Measurements from ENCODE around the gene POU3F2.

POU3F2 gene

GRCh38 chr6:98843271-98844243 lies 9.2 kb downstream of the POU3F2 start:
- in situ Hi-C loops (cut with HindIII; ENCODE audit: low sequenced_read_pairs): no loop called here

DNA sequence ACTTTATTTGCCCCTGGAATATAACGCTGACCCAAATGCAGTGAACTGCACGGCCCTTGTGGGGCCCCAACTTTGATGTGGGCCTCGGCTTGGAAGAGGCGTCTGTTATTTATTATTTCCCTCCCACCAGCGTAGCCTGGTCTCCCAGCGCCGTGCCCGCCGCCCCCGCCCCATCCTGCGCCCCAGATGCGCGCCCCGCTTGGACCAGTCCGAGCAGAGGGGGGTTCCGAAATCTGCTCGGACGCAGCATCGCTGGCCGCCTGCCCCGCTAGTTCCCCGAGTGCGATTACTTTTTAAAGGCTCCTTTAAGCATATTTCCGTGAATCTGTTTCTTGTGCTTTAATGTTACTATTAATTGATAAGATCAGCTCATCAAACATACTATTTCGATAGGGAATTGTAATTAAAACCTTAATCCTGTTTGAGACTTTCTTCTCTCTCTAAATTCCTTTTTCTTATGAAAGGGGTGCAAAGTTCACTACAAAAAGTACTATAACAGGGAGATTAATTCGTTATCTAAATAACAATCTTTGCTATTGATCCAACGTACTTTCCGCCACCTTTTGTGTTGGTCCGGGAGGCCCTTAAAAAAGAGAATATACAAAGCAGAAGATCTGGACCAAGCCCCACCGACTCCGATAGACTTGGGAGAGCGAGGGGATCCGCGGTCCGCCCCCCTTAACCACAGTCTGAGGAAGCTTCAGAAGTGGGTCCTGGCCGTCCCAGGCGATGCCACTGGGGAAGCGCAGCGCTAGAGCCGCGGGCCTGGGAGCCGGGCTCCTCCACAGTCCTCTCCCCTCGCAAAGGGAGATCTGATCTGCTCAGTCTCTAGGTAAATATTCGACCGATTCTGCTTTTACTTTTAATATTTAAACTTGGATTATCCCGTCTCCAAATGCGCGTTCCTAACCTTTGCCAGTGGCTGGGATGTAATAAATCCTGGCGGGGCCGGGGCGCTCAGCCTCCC lies 10.2 kb downstream of the POU3F2 start:
- in situ Hi-C loops (cut with HindIII; ENCODE audit: low sequenced_read_pairs): no loop called here

DNA sequence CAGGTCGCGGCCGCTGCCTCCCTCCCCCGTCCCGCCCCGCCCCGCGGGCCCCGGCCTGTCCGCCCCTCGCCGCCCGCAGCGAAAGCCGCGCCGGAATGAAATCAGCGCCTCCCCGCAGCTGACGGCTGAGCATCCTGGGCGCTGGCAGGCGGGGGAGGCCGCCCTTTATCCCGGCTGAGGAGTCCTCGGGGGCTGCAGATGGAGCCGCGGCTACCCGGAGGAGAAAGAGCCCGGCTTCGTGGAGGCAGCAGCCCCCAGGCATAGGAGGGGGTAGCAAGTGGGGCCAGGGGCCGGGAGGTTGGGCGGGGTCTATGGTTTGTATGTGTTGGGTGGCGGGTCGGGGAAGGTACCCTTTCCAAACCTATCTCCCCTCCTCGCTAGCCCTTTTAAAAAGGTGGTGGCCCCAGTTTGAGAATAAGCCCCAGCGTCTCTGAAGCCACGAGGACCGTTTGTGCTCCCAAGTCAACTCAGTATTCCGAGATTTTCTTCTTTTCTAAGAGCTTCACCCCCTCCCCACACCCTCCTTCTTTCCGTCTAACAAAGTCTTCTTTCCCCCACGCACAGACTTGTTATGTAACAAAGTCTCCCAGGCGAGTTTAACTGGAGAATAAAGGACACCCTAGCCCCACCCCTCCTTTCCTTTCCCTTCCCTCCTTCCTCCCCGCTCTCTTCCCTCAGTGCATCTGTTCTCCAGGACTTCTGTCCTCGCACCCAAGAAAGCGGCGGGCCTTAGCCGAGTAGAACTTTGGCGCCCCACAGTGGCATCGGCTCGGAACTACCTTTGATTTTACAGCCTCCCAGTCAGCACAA lies 11.0 kb downstream of the POU3F2 start:
- in situ Hi-C loops (cut with HindIII; ENCODE audit: low sequenced_read_pairs): no loop called here

DNA sequence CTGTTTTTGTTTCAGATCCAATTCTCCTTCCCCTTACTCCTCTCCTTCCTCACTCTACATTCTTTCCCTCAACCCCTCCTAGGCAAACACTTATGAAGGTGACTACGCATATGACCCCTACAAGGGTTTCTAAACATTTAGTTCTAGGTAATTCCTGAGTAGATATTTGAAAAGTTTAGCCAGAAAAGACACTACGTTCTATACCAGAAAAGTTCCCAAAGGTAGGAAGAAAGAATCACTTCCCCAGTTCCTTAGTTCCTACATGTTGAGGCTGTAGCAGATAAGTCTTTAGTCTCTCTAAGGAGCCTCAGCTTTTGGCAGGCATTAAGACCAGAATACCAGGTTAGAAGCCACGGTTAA lies 11.6 kb downstream of the POU3F2 start:
- in situ Hi-C loops (cut with HindIII; ENCODE audit: low sequenced_read_pairs): no loop called here

DNA sequence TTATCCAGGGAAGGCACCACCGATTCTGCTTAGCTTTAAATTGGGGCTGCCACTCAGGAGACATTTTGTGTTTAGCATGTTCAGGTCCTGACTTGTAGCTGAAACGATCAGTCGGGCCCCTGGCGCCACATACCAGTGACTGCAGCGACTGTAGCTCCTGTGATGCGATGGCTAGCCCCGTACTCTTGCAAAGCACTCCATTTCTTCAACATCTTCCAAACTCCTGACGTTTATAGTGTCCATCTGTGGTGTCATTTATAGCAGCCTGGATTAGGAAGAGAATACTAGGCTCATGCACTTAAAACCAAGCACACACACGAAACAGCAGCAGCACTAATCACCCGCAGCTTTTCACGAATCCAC lies 13.0 kb downstream of the POU3F2 start:
- in situ Hi-C loops (cut with HindIII; ENCODE audit: low sequenced_read_pairs): no loop called here

- in situ Hi-C loops (cut with HindIII; ENCODE audit: low sequenced_read_pairs): no loop called here
Measured at GRCh38 chr6:98847779-98848538, 13.6 kb downstream of the POU3F2 start.

- in situ Hi-C loops (cut with HindIII; ENCODE audit: low sequenced_read_pairs): no loop called here
Measured at GRCh38 chr6:98848539-98849242, 14.3 kb downstream of the POU3F2 start.

DNA sequence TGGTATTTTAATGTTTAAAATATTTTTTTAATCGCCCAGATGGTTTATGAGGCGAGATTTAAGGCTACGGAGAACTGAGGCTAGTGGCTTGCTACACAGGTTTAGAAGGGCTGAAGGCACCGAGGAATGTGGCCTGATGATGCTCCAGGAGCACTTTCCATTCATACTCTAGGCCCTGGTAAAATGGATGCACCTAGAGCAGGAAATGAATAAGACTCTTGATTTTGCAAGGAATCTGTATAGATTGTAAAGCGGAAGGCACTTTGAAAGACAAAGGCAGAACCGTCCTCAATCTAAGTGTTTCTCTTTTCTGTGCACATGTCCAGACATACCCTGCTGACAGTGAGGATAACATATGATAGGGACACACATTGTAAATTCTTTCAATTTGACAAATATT lies 30.1 kb downstream of the POU3F2 start:
- in situ Hi-C loops (cut with HindIII; ENCODE audit: low sequenced_read_pairs): no loop called here

DNA sequence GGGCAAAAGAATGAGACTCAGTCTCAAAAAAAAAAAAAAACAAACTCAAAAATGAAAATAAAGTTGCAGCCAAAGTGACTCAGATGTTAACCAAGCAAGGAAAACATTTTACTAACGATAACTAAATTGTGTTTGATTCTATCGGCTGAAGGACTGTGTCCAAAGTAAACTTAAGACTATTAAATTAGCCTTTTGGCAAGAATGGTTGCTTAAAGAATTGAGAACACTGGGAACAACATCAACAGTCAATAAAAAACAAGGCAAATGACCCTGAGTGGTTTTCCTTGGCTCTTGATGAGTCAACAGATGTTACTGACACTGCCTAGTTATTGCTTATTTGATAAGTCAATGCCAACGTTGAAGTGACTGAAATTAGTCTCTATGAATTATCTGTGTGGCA lies 36.7 kb downstream of the POU3F2 start:
- in situ Hi-C loops (cut with HindIII; ENCODE audit: low sequenced_read_pairs): no loop called here

- in situ Hi-C loops (cut with HindIII; ENCODE audit: low sequenced_read_pairs): no loop called here
Measured at GRCh38 chr6:98871821-98872220, 37.4 kb downstream of the POU3F2 start.

DNA sequence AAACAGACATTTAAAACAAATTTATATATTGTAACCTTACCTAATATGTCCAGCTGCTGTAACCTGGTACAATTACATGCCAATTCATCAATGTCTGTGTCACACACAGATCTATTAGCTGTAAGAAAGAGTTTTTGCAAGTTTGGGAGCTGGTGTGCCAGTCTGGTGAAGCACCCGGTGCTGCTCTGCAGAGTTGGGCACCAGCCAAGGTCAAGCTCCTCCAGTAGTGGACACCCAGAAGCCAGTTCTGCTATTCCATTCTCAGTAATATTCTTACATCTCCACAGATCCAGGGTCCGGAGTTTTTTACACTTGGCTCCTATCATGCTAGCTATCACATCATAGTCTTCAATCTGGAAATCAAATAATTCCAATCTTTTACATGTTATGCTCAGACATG lies 41.0 kb downstream of the POU3F2 start:
- in situ Hi-C loops (cut with HindIII; ENCODE audit: low sequenced_read_pairs): no loop called here

GRCh38 chr6:98877250-98877649 lies 42.9 kb downstream of the POU3F2 start:
- in situ Hi-C loops (cut with HindIII; ENCODE audit: low sequenced_read_pairs): no loop called here

DNA sequence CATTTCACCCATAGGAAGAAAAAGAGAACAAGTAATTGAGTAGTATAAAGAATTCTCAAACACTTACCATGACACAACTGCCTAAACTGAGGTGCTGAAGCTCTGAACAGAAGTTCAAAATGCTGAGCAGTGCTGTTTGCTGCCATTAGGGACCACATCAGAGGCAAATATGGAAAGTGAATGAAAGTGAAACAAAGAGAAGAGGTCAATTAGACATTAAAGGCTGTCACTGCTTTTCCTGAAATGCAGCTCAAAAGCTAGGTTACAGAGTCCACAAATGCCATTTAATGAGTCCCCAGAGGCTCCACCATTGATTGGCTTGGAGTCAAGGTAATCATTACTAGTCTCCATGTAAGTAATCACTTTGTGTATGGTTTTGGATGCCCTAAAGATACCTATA lies 46.1 kb downstream of the POU3F2 start:
- in situ Hi-C loops (cut with HindIII; ENCODE audit: low sequenced_read_pairs): no loop called here

DNA sequence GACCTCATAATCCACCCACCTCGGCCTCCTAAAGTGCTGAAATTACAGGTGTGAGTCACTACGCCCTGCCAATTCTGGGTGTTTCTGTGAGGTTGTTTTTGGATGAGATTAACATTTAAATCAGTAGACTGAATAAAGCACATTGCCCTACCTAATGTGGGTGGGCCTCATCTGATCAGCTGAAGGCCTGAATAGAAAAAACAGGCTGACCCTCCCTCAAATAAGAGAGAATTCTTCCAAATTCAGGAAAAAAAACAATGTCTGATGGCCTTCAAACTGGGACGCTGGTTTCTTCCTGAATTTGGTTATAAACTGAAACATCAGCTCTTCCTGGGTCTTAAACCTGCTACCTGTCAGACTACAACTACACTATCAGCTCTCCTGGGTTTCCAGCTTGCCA lies 51.0 kb downstream of the POU3F2 start:
- in situ Hi-C loops (cut with HindIII; ENCODE audit: low sequenced_read_pairs): no loop called here

GRCh38 chr6:98887650-98888049 lies 53.3 kb downstream of the POU3F2 start:
- in situ Hi-C loops (cut with HindIII; ENCODE audit: low sequenced_read_pairs): no loop called here

All from DLD1 (cell line).